Activated B cell treated with CpG ODN at 0.5 μM for 24 hours (primary cell): ENCODE results near the gene MAP4K2. TPM values are rescaled to one million over a fixed set of nuclear protein-coding genes. Genes with fewer than 3 reads are reported as not detected.

Source experiments
- ATAC-seq: fragments of 200-7000 bp; cut with Tn5 transposase; one replicate; pipeline ENCODE4 v1.10.0; 2021; ENCODE audit warnings: low read depth, mild to moderate bottlenecking, moderate library complexity
- CTCF ChIA-PET: fragments of 350-600 bp; sonication (Branson Sonifier 250); formaldehyde crosslinking; loops from one replicate; lab custom pipeline; 2021; ENCODE audit warnings: antibody characterized with exemption; lab: Charles Lee
- POLR2A ChIA-PET: fragments of 350-600 bp; sonication (Branson Sonifier 250); formaldehyde crosslinking; loops from one replicate; lab custom pipeline; 2021; ENCODE audit warnings: antibody characterized with exemption; lab: Charles Lee
- DNase-seq: peaks from one replicate; pipeline ENCODE4 v3.0.0; 2022
- H3K27ac Mint-ChIP-seq: one replicate; pipeline ENCODE4 v1.8.0; 2020; ENCODE audit warnings: mixed read lengths
- H3K27me3 Mint-ChIP-seq: one replicate; pipeline ENCODE4 v1.8.0; 2021; ENCODE audit warnings: mixed read lengths
- H3K36me3 Mint-ChIP-seq: one replicate; pipeline ENCODE4 v1.8.0; 2021; ENCODE audit warnings: low read depth, mixed read lengths
- H3K4me1 Mint-ChIP-seq: one replicate; pipeline ENCODE4 v1.8.0; 2021; ENCODE audit warnings: mixed read lengths
- H3K4me3 Mint-ChIP-seq: one replicate; pipeline ENCODE4 v1.8.0; 2020; ENCODE audit warnings: mild to moderate bottlenecking, mixed read lengths
- H3K9me3 Mint-ChIP-seq: one replicate; pipeline ENCODE4 v1.8.0; 2020; ENCODE audit warnings: mixed read lengths
- intact Hi-C: fragments of 100-400 bp; cut with micrococcal nuclease; formaldehyde crosslinking; loops from one replicate; pipeline ENCODE4 v1.15.1; 2024
- total RNA-seq: library from RNA; stranded (reverse); gene quantifications from 2 replicates; pipeline ENCODE4 v1.2.3, GENCODE V29; 2022
- TF ChIP-seq, protein P1 (sequence below): fragments of 200-600 bp; IDR thresholded peaks from one replicate; pipeline ENCODE4 v1.8.0; 2022; ENCODE audit warnings: antibody characterized with exemption, mild to moderate bottlenecking

Gene MAP4K2
- total RNA-seq, 1 donor from 2014 or later: 73.6 TPM

- CTCF ChIA-PET: interaction anchor here (1.0 kb wide), 1 partner anchor 48 kb away, joined by 5 read pairs; no protein-coding TSS in a partner anchor
- Mint-ChIP-seq H3K9me3 (no peaks in the 10 kb centered on the region), H3K27ac (peak overlapping the region; percentile 72), H3K27me3 (no peaks in the 10 kb centered on the region), H3K4me3 (no peak overlapping the region), H3K4me1 (peaks cover 32% of the 10 kb centered on the region), H3K36me3 (peaks cover 83% of the 10 kb centered on the region)
- ATAC-seq (no peak), DNase-seq (no peak)
- intact Hi-C loops: no loop called here
- TF ChIP-seq, protein P1, sequence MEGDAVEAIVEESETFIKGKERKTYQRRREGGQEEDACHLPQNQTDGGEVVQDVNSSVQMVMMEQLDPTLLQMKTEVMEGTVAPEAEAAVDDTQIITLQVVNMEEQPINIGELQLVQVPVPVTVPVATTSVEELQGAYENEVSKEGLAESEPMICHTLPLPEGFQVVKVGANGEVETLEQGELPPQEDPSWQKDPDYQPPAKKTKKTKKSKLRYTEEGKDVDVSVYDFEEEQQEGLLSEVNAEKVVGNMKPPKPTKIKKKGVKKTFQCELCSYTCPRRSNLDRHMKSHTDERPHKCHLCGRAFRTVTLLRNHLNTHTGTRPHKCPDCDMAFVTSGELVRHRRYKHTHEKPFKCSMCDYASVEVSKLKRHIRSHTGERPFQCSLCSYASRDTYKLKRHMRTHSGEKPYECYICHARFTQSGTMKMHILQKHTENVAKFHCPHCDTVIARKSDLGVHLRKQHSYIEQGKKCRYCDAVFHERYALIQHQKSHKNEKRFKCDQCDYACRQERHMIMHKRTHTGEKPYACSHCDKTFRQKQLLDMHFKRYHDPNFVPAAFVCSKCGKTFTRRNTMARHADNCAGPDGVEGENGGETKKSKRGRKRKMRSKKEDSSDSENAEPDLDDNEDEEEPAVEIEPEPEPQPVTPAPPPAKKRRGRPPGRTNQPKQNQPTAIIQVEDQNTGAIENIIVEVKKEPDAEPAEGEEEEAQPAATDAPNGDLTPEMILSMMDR: no peak
- POLR2A ChIA-PET: interaction anchor here (0.6 to 3.0 kb wide), 3 partner anchors 8 to 398 kb away, joined by 3 to 10 read pairs (median 6); no protein-coding TSS in a partner anchor
Observed at GRCh38 chr11:64736654-64737053, 66.4 kb downstream of the MAP4K2 start.

DNA sequence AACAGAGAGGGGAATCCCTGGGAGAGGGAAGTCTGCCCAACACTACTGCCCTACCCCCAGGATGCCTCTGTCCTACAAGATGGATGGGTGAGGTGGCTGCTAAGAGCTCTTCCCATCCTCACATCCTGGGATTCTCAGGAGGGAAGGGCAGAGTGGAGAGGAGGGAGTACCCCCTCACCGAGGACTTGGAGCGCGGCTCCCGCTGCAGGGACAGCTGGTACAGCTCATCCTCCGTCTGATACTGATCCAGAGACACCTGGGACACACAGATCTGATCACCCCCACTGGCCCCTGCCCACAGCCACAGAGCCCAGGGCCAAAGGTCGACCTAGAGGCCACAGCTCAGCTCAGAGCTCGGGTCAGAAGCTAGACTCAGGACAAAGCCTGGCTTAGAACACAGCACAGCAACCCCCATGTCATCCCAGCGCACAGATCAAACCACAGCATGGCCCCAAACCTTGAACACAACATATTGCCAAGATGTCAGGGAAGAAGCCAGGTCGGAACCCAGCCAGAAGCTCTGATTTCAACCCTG, 67.2 kb downstream of the MAP4K2 start:
- TF ChIP-seq, protein P1: no peak
- peaks cover 82% of the 10 kb centered on the region for H3K36me3 Mint-ChIP-seq
- intact Hi-C loops: no loop called here
- H3K27ac Mint-ChIP-seq: peak overlapping the region; percentile 72
- H3K9me3 Mint-ChIP-seq: no peaks in the 10 kb centered on the region
- ATAC-seq (no peak), DNase-seq (no peak)
- H3K4me3 Mint-ChIP-seq: no peak overlapping the region
- no peaks in the 10 kb centered on the region for H3K27me3 Mint-ChIP-seq
- POLR2A ChIA-PET: interaction anchor here (1.0 to 3.0 kb wide), 2 partner anchors 9 to 399 kb away, joined by 3 to 10 read pairs; no protein-coding TSS in a partner anchor
- H3K4me1 Mint-ChIP-seq: peaks cover 25% of the 10 kb centered on the region
- CTCF ChIA-PET: interaction anchor here (1.0 kb wide), 1 partner anchor 47 kb away, joined by 5 read pairs; no protein-coding TSS in a partner anchor

Other genes starting within 250 kb of the MAP4K2 start
- gene SLC22A11, start 247.3 kb downstream of the MAP4K2 start, total RNA-seq: not detected in 2 replicates
- gene SLC22A12, start 212.0 kb downstream of the MAP4K2 start, total RNA-seq: not detected in 2 replicates
- gene NRXN2, start 80.0 kb downstream of the MAP4K2 start, total RNA-seq: 0.54 and 0.73 TPM in 2 replicates
- gene RASGRP2, start 59.1 kb downstream of the MAP4K2 start, total RNA-seq: 165 and 177 TPM in 2 replicates
- gene PYGM, start 43.2 kb downstream of the MAP4K2 start, total RNA-seq: 3.2 and 4.8 TPM in 2 replicates
- gene SF1, start 24.7 kb downstream of the MAP4K2 start, total RNA-seq: 640 and 687 TPM in 2 replicates
- 35.1 and 44.6 TPM in 2 replicates for gene MEN1, start 7.3 kb upstream of the MAP4K2 start, total RNA-seq
- 2.2 and 3.7 TPM in 2 replicates for gene CDC42BPG, start 41.4 kb upstream of the MAP4K2 start, total RNA-seq
- gene EHD1, start 75.4 kb upstream of the MAP4K2 start, total RNA-seq: 357 and 360 TPM in 2 replicates
- 31.2 and 35.0 TPM in 2 replicates for gene ATG2A, start 114.0 kb upstream of the MAP4K2 start, total RNA-seq
- 12.0 and 12.6 TPM in 2 replicates for gene PPP2R5B, start 121.5 kb upstream of the MAP4K2 start, total RNA-seq
- 0.33 and 0.71 TPM in 2 replicates for gene GPHA2, start 132.7 kb upstream of the MAP4K2 start, total RNA-seq
- gene MAJIN, start 168.9 kb upstream of the MAP4K2 start, total RNA-seq: 0.20 and 1.5 TPM in 2 replicates
- 0.07 and 0.24 TPM in 2 replicates for gene BATF2, start 193.8 kb upstream of the MAP4K2 start, total RNA-seq
- 65.6 and 79.4 TPM in 2 replicates for gene ARL2, start 210.9 kb upstream of the MAP4K2 start, total RNA-seq
- gene SNX15, start 224.2 kb upstream of the MAP4K2 start, total RNA-seq: 17.3 and 19.3 TPM in 2 replicates
- gene SAC3D1, start 238.0 kb upstream of the MAP4K2 start, total RNA-seq: 3.8 and 5.4 TPM in 2 replicates